Memory B cell (primary cell): Measurements from ENCODE around the gene LIMS3.
A peak's percentile ranks its signal among the peaks of the same experiment; 100 is the strongest.
"Not testable (repeated sequence)": the region's sequence is repeated elsewhere in the genome, so short reads cannot be mapped to it uniquely, and the experiment has no call there.

Source experiments
- ATAC-seq: fragments of 150-1000 bp; cut with Tn5 transposase; 2 replicates; pipeline ENCODE4 v1.10.0; 2021; ENCODE audit warnings: low read depth, mild to moderate bottlenecking, moderate library complexity
- DNase-seq, 2 donors: peaks; one replicate each; pipeline ENCODE4 v3.0.0; 2022; ENCODE audit warnings: low spot score in 2 of 2
- H3K27ac Mint-ChIP-seq: one replicate; pipeline ENCODE4 v1.8.0; 2022; ENCODE audit warnings: mild to moderate bottlenecking, moderate library complexity, mixed read lengths
- H3K27me3 Mint-ChIP-seq: one replicate; pipeline ENCODE4 v1.8.0; 2022; ENCODE audit warnings: mixed read lengths
- H3K36me3 Mint-ChIP-seq: one replicate; pipeline ENCODE4 v1.8.0; 2022; ENCODE audit warnings: mild to moderate bottlenecking, mixed read lengths
- H3K4me1 Mint-ChIP-seq: one replicate; pipeline ENCODE4 v1.8.0; 2022; ENCODE audit warnings: mixed read lengths
- H3K4me3 Mint-ChIP-seq: one replicate; pipeline ENCODE4 v1.8.0; 2022; ENCODE audit warnings: mild to moderate bottlenecking, moderate library complexity, mixed read lengths
- H3K9me3 Mint-ChIP-seq: one replicate; pipeline ENCODE4 v1.8.0; 2022; ENCODE audit warnings: mixed read lengths

LIMS3 gene

DNA sequence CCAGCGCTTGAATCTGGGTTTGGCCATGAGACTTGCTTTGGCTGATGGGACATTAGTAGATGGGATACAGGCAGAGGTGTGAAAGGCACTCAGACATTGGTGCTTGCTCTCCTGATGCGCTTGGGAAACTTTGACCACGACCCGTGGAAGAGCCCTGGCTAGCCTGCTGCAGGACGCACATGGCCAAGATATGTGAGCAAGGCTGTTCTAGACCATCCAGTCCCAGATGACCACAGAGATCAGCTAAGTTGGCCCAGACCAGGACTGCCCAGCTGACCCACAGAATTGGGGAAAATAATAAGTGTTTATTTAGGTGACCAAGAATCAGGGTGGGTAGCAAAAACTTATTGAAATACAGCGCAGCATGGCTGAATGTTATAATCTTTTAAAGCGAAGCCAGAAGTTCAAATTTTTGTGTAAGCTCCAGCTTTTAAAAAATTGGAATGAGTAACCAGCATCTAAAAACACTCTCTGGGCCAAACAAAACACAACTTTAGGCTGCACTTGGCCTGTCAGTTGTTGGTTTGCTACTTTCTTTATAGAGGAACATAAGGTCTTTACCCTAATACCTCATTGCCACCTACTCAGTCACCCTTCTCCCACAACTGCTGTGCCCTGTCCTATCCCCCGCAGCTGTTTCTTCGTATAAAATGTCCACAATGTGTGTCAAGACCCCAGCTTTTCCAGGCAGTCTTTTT, 51.8 kb downstream of the LIMS3 start:
- not testable (repeated sequence) for H3K36me3 Mint-ChIP-seq, H3K4me1 Mint-ChIP-seq, ATAC-seq, DNase-seq, H3K27me3 Mint-ChIP-seq, H3K9me3 Mint-ChIP-seq, H3K27ac Mint-ChIP-seq, H3K4me3 Mint-ChIP-seq

DNA sequence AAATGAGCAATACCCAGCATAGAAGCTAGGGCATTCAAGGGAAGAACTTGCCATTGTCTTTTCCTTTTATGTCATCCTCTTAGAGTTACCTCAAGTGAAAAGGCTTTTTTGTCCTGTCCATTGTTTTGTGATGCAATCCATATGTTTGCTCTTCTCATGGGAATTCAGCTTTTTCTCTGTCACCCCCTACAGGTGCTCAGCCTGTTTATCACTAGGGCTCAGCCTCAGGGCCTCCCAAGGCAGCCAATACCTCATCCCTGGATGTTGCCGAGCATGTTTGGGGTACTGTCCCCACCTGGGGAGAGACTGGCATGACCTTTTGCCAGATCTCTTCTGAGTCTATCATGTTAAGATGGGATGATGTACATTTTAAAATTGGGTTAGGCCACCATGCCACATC, 65.5 kb downstream of the LIMS3 start:
- H3K4me3 Mint-ChIP-seq, H3K36me3 Mint-ChIP-seq, DNase-seq, H3K9me3 Mint-ChIP-seq, H3K27me3 Mint-ChIP-seq, ATAC-seq, H3K4me1 Mint-ChIP-seq, H3K27ac Mint-ChIP-seq: not testable (repeated sequence)

DNA sequence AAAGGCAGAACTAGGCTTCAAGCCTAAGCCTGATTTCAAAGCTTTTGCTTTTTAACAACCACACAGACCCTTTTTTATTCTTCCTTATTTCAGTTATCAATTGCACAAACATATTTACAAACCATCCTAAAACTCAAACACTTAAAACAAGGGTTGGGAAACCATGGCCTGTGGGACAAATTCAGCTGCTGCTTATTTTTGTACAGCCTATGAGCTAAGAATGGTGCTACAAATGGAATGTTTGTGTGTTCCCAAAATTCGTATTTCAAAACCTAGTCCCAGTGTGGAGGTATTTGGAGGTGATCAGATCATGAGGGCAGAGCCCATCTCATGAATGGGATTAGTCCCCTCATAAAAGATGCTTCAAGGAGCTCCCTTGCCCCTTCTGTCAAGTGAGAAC, 67.0 kb downstream of the LIMS3 start:
- not testable (repeated sequence) for H3K27me3 Mint-ChIP-seq, H3K4me1 Mint-ChIP-seq, H3K4me3 Mint-ChIP-seq, H3K27ac Mint-ChIP-seq, DNase-seq, H3K36me3 Mint-ChIP-seq, H3K9me3 Mint-ChIP-seq, ATAC-seq

DNA sequence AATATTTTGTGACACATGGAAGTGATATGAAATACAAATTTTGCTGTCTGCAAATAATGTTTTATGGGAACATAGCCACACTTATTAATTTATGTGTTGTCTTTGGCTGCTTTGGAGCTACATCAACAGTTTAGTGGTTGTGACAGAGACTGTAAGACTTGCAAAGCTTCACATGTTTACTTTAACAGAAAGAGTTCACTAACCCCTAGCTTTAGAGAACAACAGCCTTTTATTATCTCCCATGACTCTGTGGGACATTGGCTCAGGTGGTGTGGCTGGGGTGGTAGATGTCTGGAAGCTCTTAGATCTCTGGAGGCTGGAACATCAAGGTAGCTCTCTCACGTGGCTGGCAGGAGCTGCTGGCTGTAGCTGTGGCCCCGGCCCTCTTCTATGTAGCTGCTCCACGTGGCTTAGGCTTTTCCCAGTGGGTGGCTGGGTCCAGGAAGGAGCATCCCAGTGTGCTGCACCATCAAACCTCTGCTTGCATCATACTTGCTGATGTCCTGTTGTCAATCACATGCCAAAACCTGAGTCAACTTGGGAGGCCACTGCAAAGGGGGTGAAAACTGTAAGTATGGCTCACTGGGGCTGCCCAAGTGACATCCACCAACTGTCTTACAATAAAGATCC, 67.7 kb downstream of the LIMS3 start:
- not testable (repeated sequence) for H3K36me3 Mint-ChIP-seq, DNase-seq, H3K27ac Mint-ChIP-seq, H3K4me1 Mint-ChIP-seq, H3K27me3 Mint-ChIP-seq, ATAC-seq, H3K4me3 Mint-ChIP-seq, H3K9me3 Mint-ChIP-seq

DNA sequence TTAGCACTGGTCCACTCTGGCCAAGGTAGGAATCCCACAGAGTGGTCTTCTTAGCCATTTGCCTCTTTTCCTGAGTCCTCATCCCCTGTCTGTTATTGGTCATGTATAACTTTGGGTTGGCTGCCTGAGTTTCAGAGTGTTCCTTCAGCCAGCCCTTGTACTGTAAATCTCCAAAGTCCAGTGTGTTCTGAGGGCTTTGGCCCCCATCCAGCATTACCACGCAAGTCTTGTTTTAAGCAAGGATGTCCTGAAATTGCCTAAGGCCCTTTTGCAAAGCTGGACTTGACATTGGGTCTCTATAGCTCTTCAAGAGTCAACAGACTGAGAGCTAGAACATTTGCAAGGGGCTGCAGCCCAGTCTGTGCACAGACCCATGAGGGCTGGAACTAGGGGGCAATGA, 68.4 kb downstream of the LIMS3 start:
- not testable (repeated sequence) for H3K27ac Mint-ChIP-seq, ATAC-seq, H3K9me3 Mint-ChIP-seq, H3K36me3 Mint-ChIP-seq, H3K4me3 Mint-ChIP-seq, H3K4me1 Mint-ChIP-seq, DNase-seq, H3K27me3 Mint-ChIP-seq

DNA sequence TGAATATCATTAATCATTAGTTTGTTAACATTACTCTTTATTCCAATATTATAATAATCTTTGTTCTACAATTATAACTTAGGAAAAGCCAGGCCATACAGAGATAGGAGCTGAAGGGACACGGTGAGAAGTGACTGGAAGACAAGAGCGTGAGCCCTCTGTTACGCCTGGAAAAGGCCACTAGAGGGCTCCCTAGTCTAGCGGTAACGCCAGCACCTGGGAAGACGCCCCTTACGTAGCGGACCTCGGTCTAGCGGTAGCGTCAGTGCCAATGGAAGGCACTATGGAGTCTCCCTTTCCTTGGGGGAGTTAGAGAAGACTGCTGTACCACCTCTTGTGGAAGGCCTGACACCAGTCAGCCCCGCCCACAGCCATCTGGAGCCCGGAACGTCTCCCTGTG, 71.4 kb downstream of the LIMS3 start:
- DNase-seq, H3K9me3 Mint-ChIP-seq, H3K4me3 Mint-ChIP-seq, H3K27me3 Mint-ChIP-seq, H3K36me3 Mint-ChIP-seq, H3K4me1 Mint-ChIP-seq, H3K27ac Mint-ChIP-seq: not testable (repeated sequence)
- ATAC-seq, result peak; percentile 70

DNA sequence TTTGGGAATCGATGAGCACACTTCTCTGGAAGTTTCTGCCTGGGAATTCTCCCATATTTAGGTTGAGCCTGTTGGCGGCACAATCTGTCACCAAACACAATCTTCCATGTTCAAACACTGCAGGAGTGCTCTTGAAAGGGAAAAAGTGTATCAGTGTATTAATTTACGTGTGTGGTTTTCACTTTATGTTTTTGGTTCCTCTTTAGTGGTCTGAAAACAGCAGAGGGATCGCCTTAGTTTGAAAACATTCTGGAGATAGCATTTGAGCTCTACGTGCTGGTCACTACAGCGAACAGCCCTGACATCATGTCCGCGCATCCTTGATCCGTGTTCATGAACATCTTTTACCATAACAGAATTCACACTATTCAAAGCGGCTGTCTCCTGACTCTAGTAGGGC, 73.2 kb downstream of the LIMS3 start:
- H3K36me3 Mint-ChIP-seq, H3K9me3 Mint-ChIP-seq, H3K27me3 Mint-ChIP-seq, H3K27ac Mint-ChIP-seq, H3K4me1 Mint-ChIP-seq, H3K4me3 Mint-ChIP-seq, ATAC-seq, DNase-seq: not testable (repeated sequence)
